ENCODE results near the gene TIMM29.

Gene TIMM29

DNA sequence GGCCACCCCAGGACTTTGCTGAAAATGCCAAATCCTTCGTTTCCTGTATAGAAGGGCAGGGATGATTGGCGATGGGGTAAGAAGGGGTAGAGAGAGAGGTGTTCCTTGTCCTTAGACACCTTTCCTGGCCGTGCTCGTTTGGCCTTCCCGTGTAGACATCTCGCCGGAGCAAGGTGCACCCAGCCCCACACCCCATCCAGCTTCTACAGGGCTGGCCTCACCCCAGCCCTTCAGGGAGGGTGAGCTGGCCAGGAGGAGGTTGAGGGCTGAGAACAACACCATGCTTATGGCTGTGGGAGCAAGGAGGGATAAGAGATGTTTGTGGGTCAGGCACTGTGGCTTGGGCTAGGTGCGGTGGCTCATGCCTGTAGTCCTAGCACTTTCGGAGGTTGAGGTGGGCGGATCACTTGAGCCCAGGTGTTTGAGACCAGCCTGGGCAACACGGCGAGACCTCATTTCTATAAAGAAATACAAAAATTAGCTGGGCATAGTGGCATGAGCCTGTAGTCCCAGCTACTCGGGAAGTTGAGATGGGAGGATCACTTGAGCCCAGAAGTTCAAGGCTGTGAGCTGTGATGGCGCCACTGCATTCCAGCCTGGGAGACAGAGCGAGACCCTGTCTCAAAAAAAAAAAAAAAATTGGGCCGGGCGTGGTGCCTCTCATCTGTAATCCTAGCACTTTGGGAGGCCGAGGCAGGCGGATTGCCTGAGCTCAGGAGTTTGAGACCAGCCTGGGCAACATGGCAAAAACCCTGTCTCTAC lies 47.7 kb downstream of the TIMM29 start:
- TF ChIP-seq GATA3 (IDR thresholded peaks at IDR 0.05; ENCODE audit: low read depth, low read length) (no peak), GATA2 (IDR thresholded peaks at IDR 0.05; ENCODE audit: low read depth, low read length) (no peak)

GRCh38 chr19:10977742-10978092 lies 49.1 kb downstream of the TIMM29 start:
- TF ChIP-seq GATA3 (IDR thresholded peaks at IDR 0.05; ENCODE audit: low read depth, low read length) (no peak), GATA2 (IDR thresholded peaks at IDR 0.05; ENCODE audit: low read depth, low read length) (no peak)
